ENCODE results near the gene PRDM5. TPM values are rescaled to one million over a fixed set of nuclear protein-coding genes. Genes with fewer than 3 reads are reported as not detected.

Gene PRDM5
- total RNA-seq, 1 experiment from 2014 or later, result 0.85 TPM

- Histone ChIP-seq H3K27me3 (ENCODE audit: insufficient read depth, low read depth) (no peaks in the 10 kb centered on the region), H3K4me2 (no peak overlapping the region), H3K4me1 (replicated peaks; ENCODE audit: insufficient read depth) (no peaks in the 10 kb centered on the region), H3F3A (ENCODE audit: insufficient read depth, low read depth) (no peaks in the 10 kb centered on the region), H3K4me3 (no peak overlapping the region), H2AFZ (no peak overlapping the region), H3K9me3 (ENCODE audit: insufficient read depth, low read depth) (no peaks in the 10 kb centered on the region), H3K79me2 (ENCODE audit: low read depth) (no peaks in the 10 kb centered on the region), H3K36me3 (ENCODE audit: low read depth) (no peaks in the 10 kb centered on the region), H3K27ac (no peak overlapping the region), H4K20me1 (ENCODE audit: insufficient read depth) (no peaks in the 10 kb centered on the region), H3K9me2 (ENCODE audit: insufficient read depth) (no peaks in the 10 kb centered on the region)
- intact Hi-C loops (cut with micrococcal nuclease; ENCODE audit: unreplicated experiment), result no loop called here
- CTCF ChIA-PET, result no interaction called here
- no peak for DNase-seq
- no TSS peak for BruUV-seq (replicated peaks)
- TF ChIP-seq EZH2 (IDR thresholded peaks at IDR 0.05; ENCODE audit: low read depth), result no peak
- no peak for TF ChIP-seq CTCF (conservative IDR thresholded peaks at IDR 0.05)
- POLR2A ChIA-PET (ENCODE audit: unreplicated experiment), result no interaction called here
Observed at GRCh38 chr4:120855307-120856001, 67.1 kb downstream of the PRDM5 start.

- ChIA-PET POLR2A (ENCODE audit: unreplicated experiment) (interaction anchor here (0.7 kb wide), 1 partner anchor 15 kb away, joined by 14 read pairs; no protein-coding TSS in a partner anchor), CTCF (no interaction called here)
- H2AFZ ChIP-seq, result no peak overlapping the region
- no peaks in the 10 kb centered on the region for H3K9me3 ChIP-seq (ENCODE audit: insufficient read depth, low read depth)
- H3K9me2 ChIP-seq (ENCODE audit: insufficient read depth), result no peaks in the 10 kb centered on the region
- no peak for TF ChIP-seq CTCF (conservative IDR thresholded peaks at IDR 0.05)
- no peak for TF ChIP-seq EZH2 (IDR thresholded peaks at IDR 0.05; ENCODE audit: low read depth)
- no peak overlapping the region for H3K4me3 ChIP-seq
- DNase-seq, result no peak
- H3K4me2 ChIP-seq, result no peak overlapping the region
- no peaks in the 10 kb centered on the region for H3K36me3 ChIP-seq (ENCODE audit: low read depth)
- H3K27me3 ChIP-seq (ENCODE audit: insufficient read depth, low read depth), result no peaks in the 10 kb centered on the region
- no peaks in the 10 kb centered on the region for H3K79me2 ChIP-seq (ENCODE audit: low read depth)
- no peaks in the 10 kb centered on the region for H3F3A ChIP-seq (ENCODE audit: insufficient read depth, low read depth)
- no TSS peak for BruUV-seq (replicated peaks)
- no peaks in the 10 kb centered on the region for H3K4me1 ChIP-seq (replicated peaks; ENCODE audit: insufficient read depth)
- no peak overlapping the region for H3K27ac ChIP-seq
- H4K20me1 ChIP-seq (ENCODE audit: insufficient read depth), result no peaks in the 10 kb centered on the region
- intact Hi-C loops (cut with micrococcal nuclease; ENCODE audit: unreplicated experiment), result no loop called here
Observed at GRCh38 chr4:120853161-120853935, 69.2 kb downstream of the PRDM5 start.

- H2AFZ ChIP-seq, result no peak overlapping the region
- H3K4me3 ChIP-seq, result no peak overlapping the region
- H3K79me2 ChIP-seq (ENCODE audit: low read depth), result no peaks in the 10 kb centered on the region
- H4K20me1 ChIP-seq (ENCODE audit: insufficient read depth), result no peaks in the 10 kb centered on the region
- no peaks in the 10 kb centered on the region for H3K4me1 ChIP-seq (replicated peaks; ENCODE audit: insufficient read depth)
- BruUV-seq (replicated peaks), result no TSS peak
- no peak for TF ChIP-seq EZH2 (IDR thresholded peaks at IDR 0.05; ENCODE audit: low read depth)
- no peak overlapping the region for H3K4me2 ChIP-seq
- no peaks in the 10 kb centered on the region for H3K36me3 ChIP-seq (ENCODE audit: low read depth)
- H3F3A ChIP-seq (ENCODE audit: insufficient read depth, low read depth), result no peaks in the 10 kb centered on the region
- H3K9me2 ChIP-seq (ENCODE audit: insufficient read depth), result no peaks in the 10 kb centered on the region
- ChIA-PET POLR2A (ENCODE audit: unreplicated experiment) (no interaction called here), CTCF (no interaction called here)
- no peaks in the 10 kb centered on the region for H3K27me3 ChIP-seq (ENCODE audit: insufficient read depth, low read depth)
- no peaks in the 10 kb centered on the region for H3K9me3 ChIP-seq (ENCODE audit: insufficient read depth, low read depth)
- DNase-seq, result no peak
- H3K27ac ChIP-seq, result no peak overlapping the region
- intact Hi-C loops (cut with micrococcal nuclease; ENCODE audit: unreplicated experiment), result no loop called here
Observed at GRCh38 chr4:120850018-120850599, 72.4 kb downstream of the PRDM5 start.
